ENCODE data around the gene SIL1.

DNA sequence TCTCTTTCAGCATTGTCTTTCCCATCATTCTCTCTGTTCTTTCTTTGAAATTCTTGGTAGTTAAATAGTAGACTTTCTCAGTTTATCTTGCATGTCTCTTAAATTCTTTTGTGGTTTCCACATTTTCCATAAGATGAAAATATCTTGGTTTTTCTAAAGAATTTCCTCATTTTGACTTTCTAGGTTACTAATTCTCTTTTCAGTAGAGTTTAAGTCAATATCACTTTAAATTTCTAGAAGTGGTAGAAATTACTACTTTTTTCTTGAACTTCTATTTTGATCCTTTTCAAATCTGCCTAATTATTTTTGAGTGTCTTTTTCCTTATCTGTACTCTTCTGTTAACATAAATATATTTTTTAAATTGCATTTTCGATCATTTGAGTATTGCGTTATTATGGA, 299.4 kb downstream of the SIL1 start:
- TF ChIP-seq CHCHD3 (CRISPR knock-in tag; IDR thresholded peaks at IDR 0.05) = no peak
- TF ChIP-seq CXXC5 (CRISPR knock-in tag; IDR thresholded peaks at IDR 0.05) = no peak
- TF ChIP-seq ZNF511 (CRISPR knock-in tag; IDR thresholded peaks at IDR 0.05) = no peak
- TF ChIP-seq ZC3H4 (CRISPR knock-in tag; IDR thresholded peaks at IDR 0.05; ENCODE audit: borderline replicate concordance) = no peak
- TF ChIP-seq, protein P1, sequence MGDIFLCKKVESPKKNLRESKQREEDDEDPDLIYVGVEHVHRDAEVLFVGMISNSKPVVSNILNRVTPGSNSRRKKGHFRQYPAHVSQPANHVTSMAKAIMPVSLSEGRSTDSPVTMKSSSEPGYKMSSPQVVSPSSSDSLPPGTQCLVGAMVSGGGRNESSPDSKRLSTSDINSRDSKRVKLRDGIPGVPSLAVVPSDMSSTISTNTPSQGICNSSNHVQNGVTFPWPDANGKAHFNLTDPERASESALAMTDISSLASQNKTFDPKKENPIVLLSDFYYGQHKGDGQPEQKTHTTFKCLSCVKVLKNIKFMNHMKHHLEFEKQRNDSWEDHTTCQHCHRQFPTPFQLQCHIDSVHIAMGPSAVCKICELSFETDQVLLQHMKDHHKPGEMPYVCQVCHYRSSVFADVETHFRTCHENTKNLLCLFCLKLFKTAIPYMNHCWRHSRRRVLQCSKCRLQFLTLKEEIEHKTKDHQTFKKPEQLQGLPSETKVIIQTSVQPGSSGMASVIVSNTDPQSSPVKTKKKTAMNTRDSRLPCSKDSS (IDR thresholded peaks at IDR 0.05; ENCODE audit: low read depth, partially characterized antibody) = no peak
- TF ChIP-seq, protein P2, sequence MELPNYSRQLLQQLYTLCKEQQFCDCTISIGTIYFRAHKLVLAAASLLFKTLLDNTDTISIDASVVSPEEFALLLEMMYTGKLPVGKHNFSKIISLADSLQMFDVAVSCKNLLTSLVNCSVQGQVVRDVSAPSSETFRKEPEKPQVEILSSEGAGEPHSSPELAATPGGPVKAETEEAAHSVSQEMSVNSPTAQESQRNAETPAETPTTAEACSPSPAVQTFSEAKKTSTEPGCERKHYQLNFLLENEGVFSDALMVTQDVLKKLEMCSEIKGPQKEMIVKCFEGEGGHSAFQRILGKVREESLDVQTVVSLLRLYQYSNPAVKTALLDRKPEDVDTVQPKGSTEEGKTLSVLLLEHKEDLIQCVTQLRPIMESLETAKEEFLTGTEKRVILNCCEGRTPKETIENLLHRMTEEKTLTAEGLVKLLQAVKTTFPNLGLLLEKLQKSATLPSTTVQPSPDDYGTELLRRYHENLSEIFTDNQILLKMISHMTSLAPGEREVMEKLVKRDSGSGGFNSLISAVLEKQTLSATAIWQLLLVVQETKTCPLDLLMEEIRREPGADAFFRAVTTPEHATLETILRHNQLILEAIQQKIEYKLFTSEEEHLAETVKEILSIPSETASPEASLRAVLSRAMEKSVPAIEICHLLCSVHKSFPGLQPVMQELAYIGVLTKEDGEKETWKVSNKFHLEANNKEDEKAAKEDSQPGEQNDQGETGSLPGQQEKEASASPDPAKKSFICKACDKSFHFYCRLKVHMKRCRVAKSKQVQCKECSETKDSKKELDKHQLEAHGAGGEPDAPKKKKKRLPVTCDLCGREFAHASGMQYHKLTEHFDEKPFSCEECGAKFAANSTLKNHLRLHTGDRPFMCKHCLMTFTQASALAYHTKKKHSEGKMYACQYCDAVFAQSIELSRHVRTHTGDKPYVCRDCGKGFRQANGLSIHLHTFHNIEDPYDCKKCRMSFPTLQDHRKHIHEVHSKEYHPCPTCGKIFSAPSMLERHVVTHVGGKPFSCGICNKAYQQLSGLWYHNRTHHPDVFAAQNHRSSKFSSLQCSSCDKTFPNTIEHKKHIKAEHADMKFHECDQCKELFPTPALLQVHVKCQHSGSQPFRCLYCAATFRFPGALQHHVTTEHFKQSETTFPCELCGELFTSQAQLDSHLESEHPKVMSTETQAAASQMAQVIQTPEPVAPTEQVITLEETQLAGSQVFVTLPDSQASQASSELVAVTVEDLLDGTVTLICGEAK (IDR thresholded peaks at IDR 0.05) = no peak
- TF ChIP-seq, protein P2 (CRISPR knock-in tag; IDR thresholded peaks at IDR 0.05) = no peak
- TF ChIP-seq POLR2AphosphoS5 (IDR thresholded peaks at IDR 0.05; ENCODE audit: control insufficient read depth, insufficient read depth, low read depth, low read length) = no peak
- TF ChIP-seq ELF1 (tag; IDR thresholded peaks at IDR 0.05) = no peak
- no peak for TF ChIP-seq ZFX (CRISPR knock-in tag; IDR thresholded peaks at IDR 0.05)
- no peak for TF ChIP-seq ZFP36 (IDR thresholded peaks at IDR 0.05; ENCODE audit: low read depth, low read length, partially characterized antibody)
- TF ChIP-seq, protein P3, sequence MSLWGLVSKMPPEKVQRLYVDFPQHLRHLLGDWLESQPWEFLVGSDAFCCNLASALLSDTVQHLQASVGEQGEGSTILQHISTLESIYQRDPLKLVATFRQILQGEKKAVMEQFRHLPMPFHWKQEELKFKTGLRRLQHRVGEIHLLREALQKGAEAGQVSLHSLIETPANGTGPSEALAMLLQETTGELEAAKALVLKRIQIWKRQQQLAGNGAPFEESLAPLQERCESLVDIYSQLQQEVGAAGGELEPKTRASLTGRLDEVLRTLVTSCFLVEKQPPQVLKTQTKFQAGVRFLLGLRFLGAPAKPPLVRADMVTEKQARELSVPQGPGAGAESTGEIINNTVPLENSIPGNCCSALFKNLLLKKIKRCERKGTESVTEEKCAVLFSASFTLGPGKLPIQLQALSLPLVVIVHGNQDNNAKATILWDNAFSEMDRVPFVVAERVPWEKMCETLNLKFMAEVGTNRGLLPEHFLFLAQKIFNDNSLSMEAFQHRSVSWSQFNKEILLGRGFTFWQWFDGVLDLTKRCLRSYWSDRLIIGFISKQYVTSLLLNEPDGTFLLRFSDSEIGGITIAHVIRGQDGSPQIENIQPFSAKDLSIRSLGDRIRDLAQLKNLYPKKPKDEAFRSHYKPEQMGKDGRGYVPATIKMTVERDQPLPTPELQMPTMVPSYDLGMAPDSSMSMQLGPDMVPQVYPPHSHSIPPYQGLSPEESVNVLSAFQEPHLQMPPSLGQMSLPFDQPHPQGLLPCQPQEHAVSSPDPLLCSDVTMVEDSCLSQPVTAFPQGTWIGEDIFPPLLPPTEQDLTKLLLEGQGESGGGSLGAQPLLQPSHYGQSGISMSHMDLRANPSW (CRISPR knock-in tag; IDR thresholded peaks at IDR 0.05) = no peak
